NCI-H446 (cell line): ENCODE measurements around the gene REXO4.
"Not testable (repeated sequence)": the region's sequence is repeated elsewhere in the genome, so short reads cannot be mapped to it uniquely, and the experiment has no call there.

ENCODE experiments used
- DNase-seq, 2 experiments: peaks; one replicate each; lab custom pipeline; 2025; lab: John Stamatoyannopoulos, UW

Gene REXO4

GRCh38 chr9:133421615-133422542, 4.1 kb upstream of the REXO4 start, which contains the start of gene ADAMTS13:
ADAMTS13 (plus strand) TSS chr9:133422367; CDS start chr9:133422444, 77 bp downstream.
- no peak for DNase-seq

DNA sequence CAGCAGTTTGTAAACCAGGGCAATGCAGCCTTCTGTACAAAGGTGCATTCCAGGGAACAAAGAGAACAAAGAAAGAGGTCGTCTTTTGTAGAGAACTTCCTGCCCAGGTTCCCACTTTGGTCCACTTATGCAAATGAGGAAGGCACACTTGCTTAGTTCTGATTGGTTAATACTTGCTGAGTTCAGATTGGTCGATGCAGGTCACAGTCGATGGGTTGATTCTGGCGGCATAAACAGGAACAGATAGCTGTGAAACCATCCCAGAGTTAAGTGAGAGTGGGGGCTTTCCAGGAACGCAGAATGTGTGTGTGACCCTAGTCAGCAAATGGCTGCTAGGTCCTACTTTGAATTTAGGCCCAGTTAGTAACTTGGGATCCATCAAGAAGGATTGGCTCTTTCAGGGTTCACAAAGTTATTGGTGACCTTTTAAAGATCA, 2.6 kb upstream of the REXO4 start:
- DNase-seq, result no peak

GRCh38 chr9:133419005-133419404, 1.2 kb upstream of the REXO4 start:
- DNase-seq, result no peak

GRCh38 chr9:133415170-133415569, 2.6 kb downstream of the REXO4 start:
- DNase-seq, result no peak

DNA sequence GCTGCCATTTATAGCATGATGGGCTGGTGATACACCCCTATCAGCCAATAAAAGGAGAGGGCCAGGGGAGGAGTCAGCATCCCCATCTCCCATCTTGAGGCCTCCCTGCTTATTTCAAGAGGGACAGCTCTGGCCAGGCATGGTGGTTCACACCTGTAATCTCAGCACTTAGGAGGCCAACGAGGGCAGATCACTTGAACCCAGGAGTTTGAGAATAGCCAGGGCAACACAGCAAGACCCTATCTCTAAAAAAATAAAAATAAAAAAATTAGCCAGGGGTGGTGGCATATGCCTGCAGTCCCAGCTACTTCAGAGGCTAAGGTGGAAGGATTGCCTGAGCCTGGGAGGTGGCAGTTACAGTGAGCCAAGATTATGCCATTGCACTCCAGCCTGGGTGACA, 9.8 kb downstream of the REXO4 start:
- DNase-seq, result no peak

GRCh38 chr9:133406480-133407307, 11.1 kb downstream of the REXO4 start:
- DNase-seq, result peak in 1 of 2 experiments; percentile 16

GRCh38 chr9:133405508-133406438, 12.0 kb downstream of the REXO4 start:
- no peak for DNase-seq

DNA sequence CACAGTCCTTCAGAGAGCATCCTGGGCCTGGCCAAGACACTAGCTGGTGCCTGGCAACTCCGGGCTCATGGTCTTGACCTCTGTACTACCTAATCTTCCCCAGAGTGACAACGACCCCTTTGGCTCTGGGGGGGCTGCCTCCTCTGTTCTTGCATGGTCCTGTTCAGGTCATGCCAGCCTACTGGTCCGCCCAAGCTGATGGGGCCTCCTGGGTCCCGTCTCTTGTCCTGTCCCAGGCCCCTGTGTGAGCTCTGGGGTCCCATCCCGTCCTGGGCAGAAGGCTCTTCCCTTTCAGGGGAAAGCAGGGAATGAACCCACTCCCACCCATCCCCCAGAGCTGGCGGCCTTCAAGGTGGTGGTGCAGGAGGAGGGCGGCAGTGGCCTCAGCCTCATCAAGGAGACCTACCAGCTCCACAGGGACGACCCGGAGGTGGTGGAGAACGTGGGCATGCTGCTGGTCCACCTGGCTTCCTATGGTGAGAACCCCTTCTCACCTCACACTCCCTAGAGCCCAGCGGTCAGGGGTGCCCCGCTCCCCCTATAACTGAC, 13.3 kb downstream of the REXO4 start:
- DNase-seq, result no peak

DNA sequence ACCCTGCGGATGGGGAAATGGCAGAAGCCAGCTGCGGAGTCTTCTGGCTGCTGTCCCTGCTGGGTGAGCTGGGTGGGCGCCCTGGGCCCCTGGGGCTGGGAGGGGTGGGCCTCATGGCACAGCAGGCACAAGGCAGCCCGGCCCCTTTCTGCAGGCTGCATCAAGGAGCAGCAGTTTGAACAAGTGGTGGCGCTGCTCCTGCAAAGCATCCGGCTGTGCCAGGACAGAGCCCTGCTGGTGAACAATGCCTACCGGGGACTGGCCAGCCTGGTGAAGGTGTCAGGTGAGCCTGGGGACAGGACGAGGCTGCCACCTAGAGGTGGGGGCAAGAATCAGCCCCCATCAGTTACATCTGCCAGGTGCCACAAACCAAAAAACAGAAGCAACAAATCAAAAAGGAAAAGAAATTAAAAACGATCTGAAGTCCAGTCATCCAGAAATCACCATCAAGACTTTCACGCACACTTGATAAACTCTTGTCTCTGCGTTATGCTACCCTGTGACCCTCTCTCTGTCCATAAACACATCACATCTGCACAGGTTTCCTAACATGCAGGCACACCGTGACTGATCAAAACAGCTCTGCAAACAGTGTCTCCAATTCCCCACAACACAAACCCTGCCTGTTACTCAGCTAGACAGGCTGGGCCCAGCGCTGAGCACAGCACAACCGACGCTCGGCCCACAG, 13.9 kb downstream of the REXO4 start:
- DNase-seq, result no peak

GRCh38 chr9:133402689-133403088, 15.1 kb downstream of the REXO4 start:
- DNase-seq, result no peak

DNA sequence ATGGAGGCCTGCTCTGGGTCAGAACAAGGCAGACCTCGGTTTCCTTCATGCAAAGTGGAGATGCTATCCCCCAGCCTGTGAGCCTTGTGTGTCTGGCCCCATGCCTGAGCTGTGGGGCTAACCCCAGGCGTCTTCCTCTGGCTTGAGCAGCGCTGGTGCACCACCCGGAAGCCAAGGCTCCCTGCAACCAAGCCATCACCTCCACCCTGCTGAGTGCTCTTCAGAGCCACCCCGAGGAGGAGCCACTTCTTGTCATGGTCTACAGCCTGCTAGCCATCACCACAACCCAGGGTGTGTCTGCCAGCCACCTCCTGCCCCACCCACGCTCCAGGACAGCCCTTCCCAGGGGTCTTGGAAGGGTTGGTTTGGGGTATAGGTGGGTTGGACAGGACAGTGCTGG, 16.2 kb downstream of the REXO4 start:
- no peak for DNase-seq

DNA sequence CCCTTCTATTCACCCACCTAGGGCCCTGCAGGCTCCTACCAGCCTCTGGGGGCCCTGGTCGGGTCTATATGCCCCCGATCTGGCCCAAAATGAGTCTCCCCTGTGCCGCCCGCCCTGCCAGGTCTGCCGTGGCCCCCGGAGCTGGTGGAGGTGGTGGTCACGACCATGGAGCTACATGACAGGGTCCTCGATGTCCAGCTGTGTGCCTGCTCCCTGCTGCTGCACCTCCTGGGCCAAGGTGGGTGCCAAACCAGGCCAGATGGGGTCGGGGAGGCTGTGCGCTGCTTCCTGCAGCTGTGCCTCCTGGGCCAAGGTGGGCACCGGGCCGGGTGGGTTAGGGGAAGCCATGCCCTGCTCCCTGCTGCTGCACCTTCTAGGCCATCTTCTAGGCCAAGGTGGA, 17.5 kb downstream of the REXO4 start:
- DNase-seq, result no peak

GRCh38 chr9:133397895-133398294, 19.9 kb downstream of the REXO4 start:
- no peak for DNase-seq

DNA sequence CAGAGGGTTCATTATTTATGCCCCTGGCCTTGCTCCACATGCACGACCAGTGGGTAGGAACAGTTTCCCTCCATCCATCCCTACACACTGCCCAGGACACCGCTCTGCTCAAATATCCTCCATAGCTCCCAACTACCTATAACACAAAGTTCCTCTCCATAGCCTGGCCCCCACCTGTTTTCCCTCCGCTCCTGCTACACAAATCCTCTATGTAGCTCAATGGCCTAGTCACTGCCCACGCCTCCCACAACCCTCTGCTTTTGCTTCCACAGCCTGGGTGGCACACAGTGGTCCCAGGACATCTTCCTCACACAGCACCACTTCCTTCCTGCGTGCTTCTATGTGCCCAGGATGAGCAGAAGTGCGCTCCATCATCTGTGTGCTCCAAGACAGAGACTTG, 20.4 kb downstream of the REXO4 start:
- no peak for DNase-seq

GRCh38 chr9:133396952-133397351, 20.9 kb downstream of the REXO4 start:
- no peak for DNase-seq

- DNase-seq, result no peak
These were observed 23.0 kb downstream of the REXO4 start for GRCh38 chr9:133394687-133395271.

- no peak for DNase-seq
These were observed 24.4 kb downstream of the REXO4 start for GRCh38 chr9:133393399-133393798.

- DNase-seq, result not testable (repeated sequence)
These were observed 25.5 kb downstream of the REXO4 start for GRCh38 chr9:133392308-133392707.

GRCh38 chr9:133391449-133391848, 26.4 kb downstream of the REXO4 start:
- DNase-seq, result not testable (repeated sequence)

DNA sequence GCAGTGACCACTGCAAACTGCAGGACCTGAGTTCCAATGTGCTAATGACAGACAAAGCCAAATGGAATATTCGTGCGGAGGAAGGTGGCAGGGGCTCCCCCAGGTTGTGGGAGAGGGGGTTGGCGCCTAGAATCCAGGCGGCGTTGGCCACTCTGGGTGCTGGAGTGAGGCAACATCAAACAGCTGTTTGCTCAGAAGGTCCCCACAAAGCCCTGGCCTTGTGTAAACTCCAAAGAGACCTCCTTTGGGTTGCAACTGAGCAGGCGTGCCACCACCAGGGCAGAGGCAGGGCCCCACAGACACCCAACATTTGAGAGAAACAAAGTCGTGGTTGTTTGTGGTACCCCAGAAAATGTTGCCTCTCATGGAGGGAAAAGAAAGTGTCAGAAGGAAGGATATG, 27.1 kb downstream of the REXO4 start:
- DNase-seq, result no peak
